Effector memory CD8-positive, alpha-beta T cell (primary cell): Measurements from ENCODE around the gene EXOC6.
"Not testable (repeated sequence)": the region's sequence is repeated elsewhere in the genome, so short reads cannot be mapped to it uniquely, and the experiment has no call there.

Experiments used
- ATAC-seq: fragments of 150-1000 bp; cut with Tn5 transposase; replicated peaks from 2 replicates; pipeline ENCODE4 v1.10.0; 2021; ENCODE audit warnings: mild to moderate bottlenecking, moderate library complexity
- DNase-seq, 3 experiments: peaks; one replicate each; pipeline ENCODE4 v3.0.0; 2021
- H3K27ac Mint-ChIP-seq, 2 donors: one replicate each; pipeline ENCODE4 v1.8.0; 2022; ENCODE audit warnings: mild to moderate bottlenecking in 2 of 2, mixed read lengths in 2 of 2, moderate library complexity in 2 of 2
- H3K27me3 Mint-ChIP-seq, 2 donors: one replicate each; pipeline ENCODE4 v1.8.0; 2022; ENCODE audit warnings: mixed read lengths in 2 of 2
- H3K36me3 Mint-ChIP-seq: one replicate; pipeline ENCODE4 v1.8.0; 2022; ENCODE audit warnings: mild to moderate bottlenecking, moderate library complexity, mixed read lengths; ENCODE audit not compliant: insufficient read depth
- H3K4me1 Mint-ChIP-seq, 2 donors: one replicate each; pipeline ENCODE4 v1.8.0; 2022; ENCODE audit warnings: low read depth in 2 of 2, mixed read lengths in 2 of 2
- H3K4me3 Mint-ChIP-seq, 2 donors: one replicate each; pipeline ENCODE4 v1.8.0; 2022; ENCODE audit warnings: mild to moderate bottlenecking in 2 of 2, mixed read lengths in 2 of 2, moderate library complexity in 2 of 2
- H3K9me3 Mint-ChIP-seq, 2 donors: one replicate each; pipeline ENCODE4 v1.8.0; 2022; ENCODE audit warnings: mixed read lengths in 2 of 2

The EXOC6 gene

DNA sequence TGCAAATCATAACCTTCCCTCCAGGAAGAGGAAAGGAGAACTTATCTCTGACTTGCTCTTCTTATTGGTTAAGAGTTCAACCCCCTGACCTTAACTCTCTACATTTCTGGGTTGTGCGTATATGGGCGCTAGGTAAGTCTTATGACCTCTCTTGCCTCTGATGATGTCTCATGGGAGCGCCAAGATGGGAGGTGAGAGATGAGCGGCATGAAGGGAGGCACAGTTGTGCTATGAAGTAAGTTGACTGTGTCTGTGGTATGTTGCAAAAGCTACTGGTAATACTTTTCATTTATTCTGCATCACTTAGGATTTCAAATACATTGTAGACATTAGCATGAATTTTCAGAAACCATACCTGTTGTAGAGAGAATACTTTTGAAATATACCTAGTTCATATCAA lies 59.0 kb downstream of the EXOC6 start:
- no peaks in the 10 kb centered on the region for H3K9me3 Mint-ChIP-seq
- H3K4me1 Mint-ChIP-seq: peaks cover 5% of the 10 kb centered on the region in 2 donors
- DNase-seq (no peak), ATAC-seq (no peak)
- H3K4me3 Mint-ChIP-seq: no peak overlapping the region
- no peaks in the 10 kb centered on the region for H3K27me3 Mint-ChIP-seq
- H3K36me3 Mint-ChIP-seq: peaks cover 2% of the 10 kb centered on the region
- H3K27ac Mint-ChIP-seq: no peak overlapping the region

DNA sequence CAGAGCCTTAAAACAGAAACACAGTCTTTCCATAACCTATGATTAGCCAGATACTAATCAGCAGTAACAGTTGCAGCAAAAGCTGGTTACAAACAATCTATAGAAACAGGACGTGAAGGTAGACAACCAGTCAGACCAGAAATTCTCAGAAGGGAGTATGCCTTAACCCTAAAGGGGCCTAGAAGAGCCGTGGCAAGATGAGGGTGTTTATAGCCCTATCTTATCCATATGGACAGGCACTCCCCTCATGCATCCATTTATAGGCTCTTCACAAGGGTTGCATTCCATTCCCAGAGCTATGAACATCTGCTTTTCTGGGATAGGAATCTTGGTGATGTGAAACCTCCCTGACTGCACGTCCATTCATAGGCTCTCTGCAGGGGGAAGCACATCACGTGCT lies 64.3 kb downstream of the EXOC6 start:
- H3K4me1 Mint-ChIP-seq, ATAC-seq, H3K4me3 Mint-ChIP-seq, H3K27me3 Mint-ChIP-seq, H3K9me3 Mint-ChIP-seq, H3K36me3 Mint-ChIP-seq, H3K27ac Mint-ChIP-seq, DNase-seq: not testable (repeated sequence)

DNA sequence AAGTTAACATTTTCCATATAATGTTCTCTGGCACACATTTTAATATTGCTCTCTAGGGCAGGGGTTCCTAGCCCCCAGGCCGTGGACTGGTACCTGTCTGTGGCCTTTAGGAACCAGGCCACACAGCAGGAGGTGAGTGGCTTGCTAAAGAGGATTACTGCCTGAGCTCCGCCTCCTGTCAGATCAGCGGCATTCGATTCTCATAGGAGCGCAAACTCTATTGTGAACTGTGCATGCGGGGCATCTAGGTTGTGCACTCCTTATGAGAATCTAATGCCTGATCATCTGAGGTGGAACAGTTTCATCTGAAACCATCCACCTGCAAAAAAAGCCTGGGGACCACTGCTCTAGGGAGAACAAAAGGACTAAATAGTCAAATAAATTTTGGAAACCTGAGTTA lies 65.7 kb downstream of the EXOC6 start:
- ATAC-seq: no peak
- H3K36me3 Mint-ChIP-seq: no peaks in the 10 kb centered on the region
- peaks cover 0 to 8% of the 10 kb centered on the region in 2 donors for H3K4me1 Mint-ChIP-seq
- H3K9me3 Mint-ChIP-seq: no peaks in the 10 kb centered on the region
- H3K27me3 Mint-ChIP-seq: no peaks in the 10 kb centered on the region
- no peak overlapping the region for H3K27ac Mint-ChIP-seq
- DNase-seq: no peak
- H3K4me3 Mint-ChIP-seq: no peak overlapping the region

DNA sequence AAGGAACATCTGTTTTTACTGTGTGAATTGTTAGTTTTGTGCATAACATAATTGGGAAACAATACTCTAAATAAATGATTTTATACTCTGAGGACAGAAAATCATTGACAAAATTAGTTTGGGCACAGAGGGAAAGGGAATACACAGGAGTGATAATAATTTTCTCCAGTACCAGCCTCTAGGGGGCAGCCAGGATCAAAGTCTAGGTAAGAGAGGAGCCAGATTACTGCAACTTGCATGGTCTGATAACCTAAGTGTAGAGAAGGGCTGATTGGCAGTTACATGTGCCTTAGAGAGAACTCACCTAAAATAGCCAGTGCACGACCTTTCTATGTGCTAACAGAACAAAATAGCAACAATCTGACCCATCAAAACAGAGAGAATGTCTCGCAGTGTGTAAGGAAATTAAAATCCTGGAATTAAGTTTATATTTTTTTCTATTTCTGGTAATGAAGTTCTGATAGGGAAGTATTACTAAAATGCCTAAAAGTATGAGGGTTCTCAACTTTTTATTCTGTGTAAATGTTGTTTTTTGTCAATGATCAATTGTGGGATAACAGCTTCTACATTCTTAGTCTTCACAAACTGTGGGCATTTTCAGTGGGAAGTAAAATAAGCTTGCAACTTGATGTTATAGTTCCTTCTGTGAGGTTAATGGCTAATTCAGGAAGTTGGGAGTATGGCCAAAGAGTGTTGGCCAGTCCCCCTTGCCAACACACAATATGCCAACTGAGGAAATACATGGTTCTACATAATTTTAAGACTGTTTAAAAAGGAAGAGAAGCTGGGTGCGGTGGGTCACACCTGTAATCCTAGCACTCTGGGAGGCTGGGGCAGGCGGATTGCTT lies 66.4 kb downstream of the EXOC6 start:
- Mint-ChIP-seq H3K36me3 (no peaks in the 10 kb centered on the region), H3K27me3 (no peaks in the 10 kb centered on the region), H3K27ac (no peak overlapping the region), H3K9me3 (no peaks in the 10 kb centered on the region), H3K4me3 (no peak overlapping the region), H3K4me1 (peaks cover 0 to 8% of the 10 kb centered on the region in 2 donors)
- ATAC-seq: peak; percentile 78
- peak; percentile 22 to 45 (median 33) for DNase-seq

DNA sequence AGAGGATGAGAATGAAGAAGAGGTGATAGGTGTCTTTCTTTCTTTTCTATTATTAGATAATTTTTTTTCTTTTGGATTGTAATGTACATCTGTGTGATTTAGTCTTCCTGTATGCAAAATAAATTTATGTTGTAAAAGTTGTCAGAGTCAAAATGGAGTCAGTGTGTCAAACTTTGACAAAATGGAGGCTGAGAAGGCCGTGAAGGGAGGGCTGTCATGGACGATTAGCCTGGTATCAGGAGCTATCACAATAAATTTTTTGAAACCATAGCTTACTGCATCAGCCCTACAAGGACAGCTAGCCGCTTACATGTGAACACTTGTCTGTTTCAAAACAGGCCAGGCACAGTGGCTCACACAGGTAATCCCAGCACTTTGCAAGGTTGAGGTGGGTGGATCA lies 67.6 kb downstream of the EXOC6 start:
- H3K36me3 Mint-ChIP-seq: no peaks in the 10 kb centered on the region
- no peaks in the 10 kb centered on the region for H3K9me3 Mint-ChIP-seq
- DNase-seq: no peak
- H3K27ac Mint-ChIP-seq: no peak overlapping the region
- no peaks in the 10 kb centered on the region for H3K27me3 Mint-ChIP-seq
- no peak for ATAC-seq
- H3K4me1 Mint-ChIP-seq: peaks cover 0 to 8% of the 10 kb centered on the region in 2 donors
- H3K4me3 Mint-ChIP-seq: no peak overlapping the region

DNA sequence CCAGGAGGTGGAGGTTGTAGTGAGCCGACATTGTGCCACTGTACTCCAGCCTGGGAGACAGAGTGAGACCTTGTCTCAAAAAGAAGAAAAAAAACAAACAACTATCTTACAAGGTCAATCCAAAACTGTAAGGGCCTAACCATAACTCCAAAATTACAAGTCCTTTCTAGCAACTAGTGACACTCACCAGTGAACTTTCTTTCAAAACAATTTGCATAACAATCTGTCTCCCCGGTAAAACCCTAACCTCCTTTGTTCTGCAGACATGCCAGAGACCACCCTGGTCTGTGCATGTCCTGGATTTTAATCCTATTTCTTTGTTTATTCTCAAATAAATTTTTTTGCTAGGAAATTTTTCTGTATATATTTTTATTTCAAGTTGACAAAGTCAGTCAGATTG lies 68.1 kb downstream of the EXOC6 start:
- Mint-ChIP-seq H3K36me3 (peaks cover 3% of the 10 kb centered on the region), H3K27ac (no peak overlapping the region), H3K4me3 (no peak overlapping the region), H3K9me3 (no peaks in the 10 kb centered on the region), H3K4me1 (peaks cover 0 to 8% of the 10 kb centered on the region in 2 donors), H3K27me3 (no peaks in the 10 kb centered on the region)
- ATAC-seq (no peak), DNase-seq (no peak)

DNA sequence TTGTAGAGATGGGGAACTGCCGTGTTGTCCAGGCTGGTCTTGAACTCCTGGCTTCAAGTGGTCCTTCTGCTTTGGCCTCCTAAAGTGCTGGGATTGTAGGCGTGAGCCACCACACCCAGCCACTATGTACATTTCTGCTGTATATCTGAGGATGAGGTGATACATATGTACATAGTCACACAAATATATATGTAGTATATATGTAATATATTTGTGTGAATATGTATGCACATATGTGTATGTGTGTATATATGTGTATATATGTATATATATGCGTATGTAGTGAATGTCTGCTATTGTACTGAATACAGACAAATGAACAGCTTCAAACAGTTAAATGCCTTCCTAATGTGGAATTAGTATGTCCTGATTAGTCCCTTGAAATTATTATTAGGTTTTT lies 70.3 kb downstream of the EXOC6 start:
- Mint-ChIP-seq H3K4me1 (peaks cover 0 to 8% of the 10 kb centered on the region in 2 donors), H3K36me3 (peaks cover 4% of the 10 kb centered on the region), H3K27ac (no peak overlapping the region), H3K27me3 (no peaks in the 10 kb centered on the region), H3K4me3 (no peak overlapping the region), H3K9me3 (no peaks in the 10 kb centered on the region)
- DNase-seq (no peak), ATAC-seq (no peak)

DNA sequence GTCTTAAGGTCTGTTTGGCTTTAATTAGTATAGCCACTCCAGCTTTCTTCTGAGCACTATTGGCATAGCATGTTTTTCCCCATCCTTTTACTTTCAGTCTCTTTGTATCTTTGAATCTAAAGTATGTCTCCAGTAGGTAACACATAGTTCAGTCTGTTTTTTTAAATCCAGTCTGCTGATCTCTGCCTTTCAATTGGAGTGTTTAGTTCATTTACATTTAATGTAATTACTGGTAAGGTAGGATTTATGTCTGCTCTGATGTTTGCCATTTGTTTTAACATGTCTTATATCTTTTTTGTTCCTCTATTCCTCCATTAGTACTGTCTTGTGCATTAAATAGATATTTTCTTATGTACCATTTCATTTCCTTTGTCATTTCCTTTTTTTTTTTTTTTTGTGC lies 72.5 kb downstream of the EXOC6 start:
- H3K27me3 Mint-ChIP-seq: no peaks in the 10 kb centered on the region
- no peak for DNase-seq
- H3K4me3 Mint-ChIP-seq: no peak overlapping the region
- no peaks in the 10 kb centered on the region for H3K9me3 Mint-ChIP-seq
- peaks cover 4% of the 10 kb centered on the region for H3K36me3 Mint-ChIP-seq
- H3K27ac Mint-ChIP-seq: no peak overlapping the region
- no peak for ATAC-seq
- H3K4me1 Mint-ChIP-seq: no peaks in the 10 kb centered on the region

DNA sequence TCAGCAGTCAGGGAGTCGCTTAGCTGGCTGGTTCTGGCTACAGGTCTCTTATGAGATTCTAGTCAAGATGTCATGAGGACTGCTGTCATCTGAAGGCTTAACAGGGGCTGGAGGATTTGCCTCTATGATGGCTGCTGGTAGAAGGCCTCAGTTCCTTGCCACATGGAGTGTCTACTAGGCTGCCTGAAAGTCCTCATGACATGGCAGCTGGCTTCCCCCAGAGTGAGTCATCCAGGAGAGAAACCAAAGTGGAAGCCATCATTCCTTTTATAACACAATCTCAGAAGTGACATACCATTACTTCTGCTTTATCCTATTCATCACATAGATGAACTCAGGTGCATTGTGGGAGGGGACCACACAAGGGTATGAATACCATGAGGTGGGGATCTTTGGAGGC lies 75.1 kb downstream of the EXOC6 start:
- ATAC-seq (no peak), DNase-seq (no peak)
- Mint-ChIP-seq H3K36me3 (peaks cover 4% of the 10 kb centered on the region), H3K9me3 (no peaks in the 10 kb centered on the region), H3K27me3 (no peaks in the 10 kb centered on the region), H3K27ac (no peak overlapping the region), H3K4me3 (no peak overlapping the region), H3K4me1 (no peaks in the 10 kb centered on the region)

DNA sequence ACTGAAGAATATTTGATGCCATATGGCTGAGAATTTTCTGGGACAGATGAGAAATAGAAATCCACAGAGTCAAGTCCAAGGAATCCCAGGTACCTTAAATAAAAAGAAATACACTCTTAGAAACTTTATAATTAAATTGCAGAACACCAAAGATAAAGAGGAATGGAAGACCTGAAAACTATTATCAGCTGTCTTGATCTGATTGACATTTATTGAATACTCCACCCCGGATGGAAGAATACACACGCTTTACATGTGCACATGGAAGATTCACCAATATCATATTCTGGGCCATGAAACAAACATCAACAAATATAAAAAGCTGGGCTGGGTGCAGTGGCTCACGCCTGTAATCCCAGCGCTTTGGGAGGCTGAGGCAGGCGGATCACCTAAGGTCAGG lies 81.6 kb downstream of the EXOC6 start:
- no peaks in the 10 kb centered on the region for H3K9me3 Mint-ChIP-seq
- H3K4me1 Mint-ChIP-seq: no peaks in the 10 kb centered on the region
- no peak overlapping the region for H3K27ac Mint-ChIP-seq
- no peaks in the 10 kb centered on the region for H3K27me3 Mint-ChIP-seq
- peaks cover 3% of the 10 kb centered on the region for H3K36me3 Mint-ChIP-seq
- H3K4me3 Mint-ChIP-seq: no peak overlapping the region
- ATAC-seq (no peak), DNase-seq (no peak)

DNA sequence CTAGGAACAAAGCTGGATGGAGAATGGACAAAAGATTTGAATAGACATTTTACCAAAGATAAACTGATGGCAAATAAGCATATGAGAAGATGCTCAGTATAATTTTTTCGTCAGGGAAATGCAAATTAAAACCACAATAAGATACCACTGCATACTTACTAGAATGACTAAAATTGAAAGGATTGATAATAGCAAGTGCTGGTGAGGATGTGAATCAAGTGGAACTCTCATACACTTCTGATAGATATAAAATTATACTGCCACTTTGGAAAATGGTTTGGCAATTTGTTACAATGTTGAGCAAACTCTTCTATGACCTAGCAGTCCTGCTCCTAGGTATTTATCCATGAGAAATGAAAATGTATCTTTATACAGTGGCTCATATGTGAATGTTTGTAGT lies 83.3 kb downstream of the EXOC6 start:
- Mint-ChIP-seq H3K27ac (no peak overlapping the region), H3K4me3 (no peak overlapping the region), H3K36me3 (peaks cover 5% of the 10 kb centered on the region), H3K4me1 (no peaks in the 10 kb centered on the region), H3K9me3 (no peaks in the 10 kb centered on the region), H3K27me3 (no peaks in the 10 kb centered on the region)
- no peak for DNase-seq
- no peak for ATAC-seq

DNA sequence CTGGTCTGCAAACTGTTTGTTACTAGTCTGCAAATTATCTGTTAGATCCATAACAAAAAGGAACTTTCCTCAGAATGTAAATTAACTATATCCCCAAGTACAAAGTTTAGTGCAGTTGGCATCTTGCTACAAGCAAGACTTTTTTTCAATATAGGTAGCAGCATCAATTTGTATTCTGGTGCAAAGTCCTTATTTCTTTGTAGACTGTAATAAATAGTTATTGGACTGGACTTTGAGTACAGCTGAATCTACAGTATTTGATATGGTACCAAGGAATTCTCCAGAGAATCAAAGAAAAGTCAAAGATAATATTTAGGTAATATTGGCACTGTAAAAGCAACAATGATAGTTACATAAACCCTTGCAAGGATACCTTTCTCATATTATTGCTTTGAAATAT lies 89.6 kb downstream of the EXOC6 start:
- H3K9me3 Mint-ChIP-seq: no peaks in the 10 kb centered on the region
- no peaks in the 10 kb centered on the region for H3K27me3 Mint-ChIP-seq
- H3K4me3 Mint-ChIP-seq: no peak overlapping the region
- DNase-seq (no peak), ATAC-seq (no peak)
- no peak overlapping the region for H3K27ac Mint-ChIP-seq
- H3K4me1 Mint-ChIP-seq: no peaks in the 10 kb centered on the region
- peaks cover 2% of the 10 kb centered on the region for H3K36me3 Mint-ChIP-seq

DNA sequence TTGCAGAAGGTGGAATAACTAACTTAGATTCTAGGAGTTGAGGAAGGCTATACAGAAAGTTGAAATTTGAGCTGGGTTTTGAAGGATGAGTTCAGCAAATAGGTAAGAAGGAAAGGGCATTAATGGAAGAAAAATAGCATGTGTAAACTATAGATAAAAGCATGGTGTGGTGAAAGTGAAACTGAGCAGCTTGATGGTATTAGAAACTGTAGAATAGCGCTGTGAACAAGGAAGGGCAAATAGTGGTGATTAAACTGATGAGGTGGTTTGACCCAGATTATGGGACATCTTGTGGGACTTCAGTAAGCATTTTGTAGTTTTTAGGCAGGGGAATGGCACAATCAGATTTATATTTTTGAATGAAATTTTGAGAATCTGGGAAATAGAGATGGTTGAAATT lies 90.5 kb downstream of the EXOC6 start:
- no peaks in the 10 kb centered on the region for H3K4me1 Mint-ChIP-seq
- no peak overlapping the region for H3K27ac Mint-ChIP-seq
- DNase-seq: no peak
- H3K36me3 Mint-ChIP-seq: peaks cover 2% of the 10 kb centered on the region
- no peak overlapping the region for H3K4me3 Mint-ChIP-seq
- peak; percentile 32 for ATAC-seq
- H3K27me3 Mint-ChIP-seq: no peaks in the 10 kb centered on the region
- H3K9me3 Mint-ChIP-seq: no peaks in the 10 kb centered on the region

DNA sequence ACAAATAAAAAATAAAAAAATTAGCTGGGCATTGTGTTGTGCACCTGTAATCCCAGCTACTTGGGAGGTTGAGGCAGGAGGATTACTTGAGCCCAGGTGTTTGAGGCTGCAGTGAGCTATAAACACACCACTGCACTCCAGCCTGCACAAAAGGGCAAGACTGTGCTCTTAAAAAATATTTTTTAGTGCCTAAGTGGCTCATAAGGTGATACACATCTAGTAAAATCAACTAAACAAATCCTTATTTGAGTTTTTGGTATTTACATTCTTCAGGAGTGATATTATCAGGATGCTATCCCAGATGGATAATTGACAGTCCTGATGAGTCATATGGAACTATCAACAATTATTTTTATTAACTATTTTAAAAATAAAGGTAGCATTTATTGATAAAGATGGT lies 93.9 kb downstream of the EXOC6 start:
- no peaks in the 10 kb centered on the region for H3K4me1 Mint-ChIP-seq
- DNase-seq (no peak), ATAC-seq (no peak)
- peaks cover 16% of the 10 kb centered on the region for H3K36me3 Mint-ChIP-seq
- no peaks in the 10 kb centered on the region for H3K9me3 Mint-ChIP-seq
- no peak overlapping the region for H3K4me3 Mint-ChIP-seq
- H3K27ac Mint-ChIP-seq: no peak overlapping the region
- no peaks in the 10 kb centered on the region for H3K27me3 Mint-ChIP-seq
